SH-SY5Y (cell line): ENCODE data around the gene RACK1.

Experiments used
- GATA2 ChIP-seq: IDR thresholded peaks from 2 replicates; pipeline ENCODE4 v1.6.1; 2011; ENCODE audit warnings: mild to moderate bottlenecking, low read depth, low read length
- GATA3 ChIP-seq: IDR thresholded peaks from 2 replicates; pipeline ENCODE4 v1.6.1; 2011; ENCODE audit warnings: low read depth, mild to moderate bottlenecking, low read length, moderate library complexity

GRCh38 chr5:181229996-181230395 lies 13.7 kb downstream of the RACK1 start:
- TF ChIP-seq GATA2 (no peak), GATA3 (no peak)
